Measurements from ENCODE around the gene KYNU.
"Not testable (repeated sequence)": the region's sequence is repeated elsewhere in the genome, so short reads cannot be mapped to it uniquely, and the experiment has no call there.

KYNU gene

DNA sequence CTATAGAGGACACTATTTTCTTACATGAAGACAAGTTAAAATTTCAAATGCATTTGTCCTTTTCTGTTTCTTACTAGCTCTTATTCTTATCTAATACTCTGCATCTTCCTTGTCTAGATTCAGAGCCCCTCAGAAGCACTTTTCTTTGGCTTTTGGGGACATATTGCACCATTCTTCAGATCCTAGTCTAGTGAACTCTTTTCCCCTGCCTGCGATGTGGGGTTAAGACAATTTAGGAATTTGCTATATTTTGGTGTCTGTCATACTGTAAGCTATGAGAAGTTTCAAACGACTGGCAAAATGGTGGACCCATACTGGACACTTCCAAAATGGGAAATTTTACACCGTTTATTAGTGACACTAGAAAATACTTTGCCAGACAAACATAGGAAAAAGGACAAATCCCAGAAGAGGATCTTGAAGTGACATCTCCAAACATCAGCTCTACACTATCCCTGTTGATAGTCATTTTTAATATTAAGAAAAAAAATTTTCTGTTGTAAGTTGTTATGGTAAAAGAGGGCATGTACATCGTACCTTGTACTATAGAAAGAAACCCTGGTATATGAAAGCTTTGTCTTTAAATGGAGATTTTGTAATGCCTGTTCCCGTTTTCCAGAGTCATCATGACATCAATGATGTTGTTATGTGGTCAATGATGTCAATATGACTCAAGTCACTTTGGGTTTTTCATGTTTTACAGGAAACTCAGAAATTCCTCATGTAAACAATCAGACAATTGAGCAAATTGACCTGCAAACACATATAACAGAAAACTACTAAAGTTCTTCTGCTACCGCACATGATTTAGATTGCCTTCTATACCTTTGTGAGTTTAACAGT is 4.4 kb upstream of the KYNU start:
- DNase-seq: no peak

DNA sequence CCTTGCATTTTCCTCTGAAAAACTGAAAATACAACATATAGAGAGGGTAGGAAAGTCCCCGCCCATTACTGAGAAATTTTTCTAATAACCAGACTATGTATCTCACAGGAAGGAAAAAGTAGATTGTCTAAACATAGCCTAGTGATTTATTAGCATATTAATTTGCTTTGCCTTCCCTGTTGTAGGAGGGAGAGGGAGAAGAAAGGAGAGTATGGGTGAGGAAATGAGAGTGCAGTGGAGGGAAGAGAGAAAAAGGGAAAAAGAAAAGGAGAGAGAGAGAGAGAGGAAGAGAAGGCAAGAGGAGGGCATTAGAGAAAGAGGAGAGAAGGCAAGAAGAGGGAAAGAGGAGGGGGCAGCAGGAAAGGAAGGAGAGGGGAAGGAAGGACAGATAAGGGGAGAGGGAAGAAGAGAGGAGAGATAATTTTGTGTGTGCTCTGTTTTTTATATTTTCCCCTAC is 3.6 kb upstream of the KYNU start:
- DNase-seq: no peak

DNA sequence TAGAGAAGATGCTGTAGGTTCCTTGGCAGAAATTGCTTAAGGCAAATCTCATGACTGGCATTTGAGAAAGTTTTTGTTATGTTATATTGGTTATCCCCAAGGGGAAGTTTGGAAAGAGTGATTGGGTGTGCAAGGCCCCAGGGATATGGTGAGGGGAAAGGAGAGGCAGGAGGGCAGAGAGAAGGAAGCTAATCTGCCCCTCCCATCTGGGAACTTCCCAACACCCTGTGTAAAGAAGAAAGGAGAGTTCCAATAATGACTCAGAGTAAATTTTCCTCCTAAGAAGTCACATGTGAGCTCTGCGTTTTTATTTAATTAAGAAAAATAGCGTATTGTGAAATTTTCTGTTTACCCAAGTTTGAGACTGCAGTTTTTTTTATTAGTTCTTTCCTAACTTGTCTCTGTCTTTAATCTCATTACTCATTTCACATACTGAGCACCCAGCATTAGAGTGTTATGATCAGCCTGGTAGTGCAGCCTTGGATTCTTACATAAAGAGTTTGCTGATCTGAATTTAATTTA is 3.1 kb upstream of the KYNU start:
- no peak for DNase-seq

DNA sequence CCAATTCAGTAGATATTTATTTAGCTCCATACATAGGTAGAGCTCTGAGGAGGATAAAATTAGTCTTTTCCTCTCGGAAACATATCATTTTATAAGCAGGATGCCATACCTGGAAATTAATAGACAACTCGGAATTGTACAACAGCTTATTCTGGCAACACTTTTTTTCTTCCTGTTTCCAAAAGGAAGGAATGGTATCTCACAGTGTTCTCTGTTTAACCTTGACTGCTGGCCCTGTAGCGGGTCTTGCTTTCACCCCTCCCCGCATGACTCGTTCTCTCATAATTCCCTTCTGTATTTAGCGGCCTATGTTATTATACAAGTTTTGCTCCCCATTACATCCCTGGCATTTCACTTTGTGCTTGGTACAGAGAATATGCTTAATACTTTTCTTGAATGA is 2.5 kb upstream of the KYNU start:
- DNase-seq: no peak

DNA sequence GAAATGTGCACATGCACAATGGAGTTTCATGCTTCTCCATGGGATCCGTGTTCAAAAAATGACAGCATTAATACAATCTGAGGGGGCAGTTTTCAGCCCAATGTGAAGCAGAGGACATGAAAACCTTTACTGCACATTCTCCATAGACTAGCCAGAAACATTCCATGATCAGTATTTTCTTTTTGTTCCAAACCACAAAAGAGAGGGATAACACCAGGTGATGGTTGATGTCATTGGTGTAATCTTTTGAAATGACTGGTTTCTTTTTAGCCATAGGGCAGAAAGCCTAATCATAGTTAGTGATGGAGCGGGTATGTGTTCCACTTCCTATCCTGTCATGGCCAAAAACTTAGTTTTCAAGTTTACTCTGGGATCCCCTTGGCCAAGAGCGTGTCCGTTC is 1.8 kb upstream of the KYNU start:
- no peak for DNase-seq

DNA sequence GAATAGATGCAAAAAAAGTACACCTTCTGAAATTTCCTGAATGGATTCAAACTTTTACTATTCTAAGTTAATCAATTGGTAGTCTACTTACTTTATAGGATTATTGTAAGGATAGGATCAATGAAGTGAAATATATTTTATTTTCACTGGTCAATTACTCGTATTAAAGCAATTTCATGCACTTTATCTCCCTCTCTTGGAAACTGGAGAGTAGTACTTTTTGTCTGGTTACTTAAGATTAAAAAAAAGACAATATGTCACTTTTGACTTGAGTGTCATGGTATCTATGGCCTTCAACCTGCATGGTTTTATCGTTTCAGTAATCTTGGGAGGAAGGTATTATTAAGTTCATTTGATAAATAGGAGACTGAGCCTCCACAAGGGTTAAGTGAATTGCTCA is 1.0 kb upstream of the KYNU start:
- DNase-seq: no peak

DNA sequence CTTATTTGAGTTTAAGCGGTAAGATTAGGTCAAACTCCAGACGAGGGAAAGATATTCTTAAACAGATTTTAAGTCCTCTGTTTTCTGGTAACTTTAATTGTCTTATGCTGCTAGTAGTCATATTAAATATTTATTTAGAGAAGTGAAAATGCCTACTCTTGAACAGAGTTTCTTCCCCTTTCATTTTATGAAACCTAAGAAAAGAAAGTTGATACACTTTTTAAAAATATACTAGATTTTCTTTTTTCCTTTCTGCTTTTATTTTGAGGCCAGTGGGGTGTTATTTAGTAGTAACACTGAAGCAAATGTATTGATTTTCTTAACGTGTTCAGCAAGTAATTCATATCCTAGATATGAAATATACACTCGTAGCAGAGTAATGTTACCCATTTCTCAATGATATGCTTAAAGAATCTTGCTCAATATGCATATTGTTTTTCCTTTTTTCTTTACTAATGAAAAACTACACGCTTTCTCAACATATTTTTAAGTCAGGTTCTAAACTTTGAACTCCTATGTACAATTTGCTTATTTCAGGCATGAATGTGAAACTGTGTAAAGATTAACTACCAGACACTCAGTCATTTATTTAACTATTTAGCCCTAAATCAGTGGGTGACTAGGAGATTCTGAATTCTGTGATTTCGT is 691 bp downstream of the KYNU start:
- no peak for DNase-seq

DNA sequence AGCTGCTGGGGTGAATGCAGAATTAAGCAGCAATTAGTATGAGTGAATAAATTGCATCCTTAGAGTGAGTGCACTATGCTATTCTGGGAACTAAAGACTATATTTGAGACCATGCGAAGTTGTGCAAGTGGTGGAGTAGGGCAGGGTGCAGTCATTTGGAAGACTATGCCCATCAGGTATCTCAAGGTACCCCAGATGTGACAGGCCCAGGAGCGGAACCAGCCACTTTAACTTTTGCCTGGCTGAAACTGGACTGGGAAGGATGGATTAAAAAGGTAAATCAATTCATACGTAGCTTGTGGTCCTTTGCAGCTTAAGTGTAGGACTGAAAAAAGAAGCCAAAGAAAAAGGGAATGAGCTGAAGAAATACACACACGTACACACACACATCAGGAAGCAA is 1.7 kb downstream of the KYNU start:
- no peak for DNase-seq

DNA sequence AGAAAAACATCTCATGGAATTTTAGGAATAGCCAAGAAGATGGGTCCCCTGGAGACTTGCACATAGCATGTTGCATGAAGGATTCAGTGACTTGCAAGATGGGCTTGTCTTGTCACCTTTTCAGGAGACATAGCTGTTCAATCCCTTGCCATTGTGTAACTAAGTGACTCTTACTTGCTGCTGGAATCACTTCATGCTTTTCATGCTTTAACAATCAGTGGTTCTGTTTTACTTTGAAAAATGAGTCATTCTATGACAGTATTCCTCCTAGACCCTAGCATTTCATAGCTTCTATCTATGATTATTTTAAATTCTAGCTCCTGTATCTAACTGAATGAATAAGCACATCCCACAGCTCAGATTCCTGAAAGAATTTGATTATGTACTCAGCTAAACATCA is 2.8 kb downstream of the KYNU start:
- DNase-seq: no peak

DNA sequence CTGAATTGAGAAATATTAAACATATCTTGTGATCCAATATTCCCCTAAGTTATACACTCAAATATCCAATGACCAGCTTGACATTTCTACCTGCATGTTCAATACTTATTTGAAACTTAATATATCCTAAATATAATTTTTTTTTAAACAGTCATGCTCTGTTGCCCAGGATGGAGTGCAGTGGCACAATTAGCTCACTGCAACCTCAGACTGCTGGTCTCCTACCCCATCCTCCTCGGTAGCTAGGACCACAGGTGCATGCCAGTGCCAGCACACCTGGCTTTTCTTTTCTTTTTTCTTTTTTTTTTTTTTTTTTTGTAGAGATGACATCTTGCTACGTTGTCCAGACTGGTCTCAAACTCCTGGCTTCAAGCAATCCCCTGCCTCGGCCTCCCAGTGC is 4.2 kb downstream of the KYNU start:
- no peak for DNase-seq

DNA sequence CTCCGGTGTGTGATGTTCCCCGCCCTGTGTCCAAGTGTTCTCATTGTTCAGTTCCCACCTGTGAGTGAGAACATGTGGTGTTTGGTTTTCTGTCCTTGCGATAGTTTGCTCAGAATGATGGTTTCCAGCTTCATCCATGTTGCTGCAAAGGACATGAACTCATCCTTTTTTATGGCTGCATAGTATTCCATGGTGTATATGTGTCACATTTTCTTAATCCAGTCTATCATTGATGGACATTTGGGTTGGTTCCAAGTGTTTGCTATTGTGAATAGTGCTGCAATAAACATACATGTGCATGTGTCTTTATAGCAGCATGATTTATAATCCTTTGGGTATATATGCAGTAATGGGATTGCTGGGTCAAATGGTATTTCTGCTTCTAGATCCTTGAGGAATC is 5.0 kb downstream of the KYNU start:
- not testable (repeated sequence) for DNase-seq

DNA sequence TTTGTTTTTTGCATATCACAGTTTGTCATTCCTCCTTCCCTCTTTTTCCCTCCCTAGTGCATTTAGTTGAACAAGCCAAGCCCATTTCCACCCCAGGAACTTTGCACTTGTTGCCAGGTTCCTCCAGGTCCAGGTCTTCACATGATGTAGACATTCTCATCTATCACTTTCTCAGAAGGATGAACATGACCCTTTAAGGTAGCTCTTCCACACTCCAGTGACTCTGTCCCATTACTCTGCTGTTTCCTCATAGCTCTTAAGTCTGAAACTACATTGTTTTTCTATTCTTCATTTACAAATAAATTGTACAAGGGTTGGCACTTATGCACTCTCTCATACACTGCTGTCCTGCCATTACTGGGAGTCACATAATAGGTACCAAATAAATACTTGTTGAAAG is 6.1 kb downstream of the KYNU start:
- no peak for DNase-seq

DNA sequence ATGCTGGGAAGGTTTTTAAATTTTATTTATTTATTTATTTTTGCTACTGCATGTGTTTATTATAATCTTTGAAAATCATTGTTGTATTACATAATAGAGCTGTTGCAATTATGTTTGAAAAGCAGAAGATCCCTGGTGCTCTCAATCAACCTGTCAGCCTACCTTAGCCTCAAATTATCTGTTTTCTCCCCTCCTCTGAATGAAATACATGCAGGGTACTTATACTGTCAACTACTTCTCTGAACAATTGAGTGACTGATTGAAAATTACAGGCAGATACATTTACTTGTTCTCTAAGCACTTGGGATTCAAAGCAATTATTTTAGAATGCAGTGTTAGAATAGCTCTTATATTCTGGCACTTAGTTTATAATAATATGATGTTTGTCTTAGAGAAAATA is 8.1 kb downstream of the KYNU start:
- DNase-seq: no peak

DNA sequence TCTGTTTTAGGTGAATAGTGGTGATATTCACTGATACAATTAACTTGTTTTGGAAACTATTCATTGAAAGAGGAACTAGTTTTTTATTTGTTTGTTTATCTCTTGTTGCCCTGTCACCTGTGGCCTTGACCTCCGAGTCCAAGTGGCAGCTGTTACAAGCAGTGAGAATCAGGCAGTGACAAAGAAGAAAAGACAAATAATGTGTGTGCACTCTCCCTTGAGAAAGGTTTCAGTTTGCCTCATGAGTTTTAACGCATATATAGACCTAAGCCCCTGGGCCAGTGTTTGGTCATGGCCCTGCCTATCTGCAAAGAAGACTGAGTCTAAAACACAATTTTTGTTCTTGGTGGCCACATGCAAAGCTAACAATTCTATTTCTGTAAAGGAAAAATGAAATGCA is 15.3 kb downstream of the KYNU start:
- no peak for DNase-seq

DNA sequence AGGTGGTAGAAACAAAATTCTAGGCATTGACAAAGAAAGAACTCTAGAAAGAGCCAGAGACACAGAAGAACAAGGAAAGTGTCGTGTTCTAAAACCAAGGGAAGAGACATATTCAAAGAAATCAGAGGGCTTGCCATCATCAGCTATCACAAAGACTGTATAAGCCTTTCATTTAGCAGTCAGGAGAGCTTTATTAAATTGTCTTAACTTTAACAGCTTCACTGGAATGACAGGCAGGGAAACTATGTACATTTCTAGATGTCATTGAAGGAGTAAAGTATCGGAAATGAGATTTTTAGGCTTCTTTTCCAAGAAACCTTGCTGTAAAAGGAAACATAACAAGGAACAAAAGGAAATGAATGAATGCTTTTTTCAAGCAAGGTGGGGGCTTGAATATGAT is 15.8 kb downstream of the KYNU start:
- DNase-seq: no peak

DNA sequence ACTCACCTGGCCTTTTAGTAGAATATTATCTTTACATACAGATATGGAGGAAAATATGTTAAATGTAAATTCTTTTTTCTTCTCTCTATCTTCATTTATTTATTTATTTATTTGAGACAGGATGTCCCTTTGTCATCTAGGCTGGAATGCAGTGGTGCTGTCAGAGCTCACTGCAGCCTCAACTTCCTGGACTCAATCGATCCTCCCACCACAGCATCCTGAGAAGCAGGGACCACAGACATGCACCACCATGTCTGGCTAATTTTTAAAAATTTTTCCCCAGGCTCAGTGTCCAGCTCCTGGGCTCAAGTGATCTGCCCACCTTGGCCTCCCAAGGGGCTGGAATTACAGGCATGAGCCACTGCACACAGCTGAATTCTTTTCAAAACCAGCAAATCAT is 20.3 kb downstream of the KYNU start:
- DNase-seq: no peak

DNA sequence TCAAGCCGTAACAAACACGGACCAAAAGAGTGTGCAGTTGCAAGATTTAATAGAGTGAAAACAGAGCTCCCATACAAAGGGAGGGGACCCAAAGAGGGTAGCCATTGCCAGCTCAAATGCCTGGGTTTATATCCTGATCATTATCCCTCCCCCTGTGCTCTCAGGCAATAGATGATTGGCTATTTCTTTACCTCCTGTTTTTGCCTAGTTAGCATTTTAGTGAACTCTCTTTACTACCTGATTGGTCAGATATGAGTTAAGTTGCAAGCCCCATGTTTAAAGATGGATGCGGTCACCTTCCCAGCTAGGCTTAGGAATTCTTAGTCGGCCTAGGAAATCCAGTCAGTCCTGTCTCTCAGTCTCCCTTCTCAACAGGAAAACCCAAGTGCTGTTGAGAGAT is 22.9 kb downstream of the KYNU start:
- DNase-seq: not testable (repeated sequence)

DNA sequence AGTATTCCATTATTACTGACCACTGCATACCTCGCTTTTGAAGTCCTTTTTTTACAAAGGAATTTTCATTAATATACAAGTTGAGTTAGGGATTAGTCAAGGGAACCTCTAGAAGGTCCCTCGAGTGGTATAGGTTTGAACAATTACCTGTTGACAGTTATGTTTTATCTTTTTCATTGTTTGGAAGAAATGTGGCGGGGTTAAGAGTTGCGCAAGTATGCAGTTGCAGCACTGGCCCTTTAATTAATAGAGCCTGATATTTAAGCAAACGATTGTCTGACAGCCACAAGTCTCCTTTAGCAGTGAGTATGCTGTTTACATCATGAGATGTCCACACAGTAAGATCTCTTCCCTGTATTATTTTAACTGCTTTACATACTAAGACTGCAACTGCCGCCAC is 24.3 kb downstream of the KYNU start:
- no peak for DNase-seq

DNA sequence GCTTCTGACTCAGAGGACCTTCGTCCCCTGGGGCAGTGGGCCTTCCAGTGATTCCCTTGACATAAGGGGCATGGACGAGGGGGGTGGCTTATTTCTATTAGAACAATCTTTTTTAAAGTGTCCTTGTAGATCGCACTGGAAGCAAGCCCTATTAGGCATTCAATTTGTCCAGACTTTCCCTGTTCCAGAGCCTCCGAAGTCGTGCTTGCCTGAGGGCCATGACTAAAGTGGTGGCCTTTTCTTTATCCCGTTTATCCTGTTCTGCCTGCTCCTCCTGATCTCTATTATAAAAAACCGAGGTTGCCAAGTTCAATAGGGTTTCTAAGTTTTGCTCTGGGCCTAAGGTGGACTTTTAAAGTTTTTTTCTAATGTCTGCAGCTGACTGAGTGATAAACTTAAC is 26.3 kb downstream of the KYNU start:
- DNase-seq: not testable (repeated sequence)

DNA sequence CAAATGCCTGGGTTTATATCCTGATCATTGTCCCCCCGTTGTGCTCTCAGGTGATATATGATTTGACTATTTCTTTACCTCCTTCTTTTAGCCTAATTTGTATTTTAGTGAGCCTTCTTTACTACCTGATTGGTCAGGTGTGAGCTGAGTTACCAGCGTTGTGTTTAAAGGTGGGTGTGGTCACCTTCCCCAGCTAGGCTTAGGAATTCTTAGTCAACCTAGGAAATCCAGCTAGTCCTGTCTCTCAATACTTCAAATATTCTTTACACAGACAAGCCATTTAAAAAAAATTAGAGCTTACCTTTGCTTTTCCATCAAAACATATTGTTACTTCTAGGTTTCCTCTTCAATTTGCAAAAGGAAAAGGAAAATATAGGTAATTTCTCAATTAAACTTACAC is 30.2 kb downstream of the KYNU start:
- DNase-seq: no peak

DNA sequence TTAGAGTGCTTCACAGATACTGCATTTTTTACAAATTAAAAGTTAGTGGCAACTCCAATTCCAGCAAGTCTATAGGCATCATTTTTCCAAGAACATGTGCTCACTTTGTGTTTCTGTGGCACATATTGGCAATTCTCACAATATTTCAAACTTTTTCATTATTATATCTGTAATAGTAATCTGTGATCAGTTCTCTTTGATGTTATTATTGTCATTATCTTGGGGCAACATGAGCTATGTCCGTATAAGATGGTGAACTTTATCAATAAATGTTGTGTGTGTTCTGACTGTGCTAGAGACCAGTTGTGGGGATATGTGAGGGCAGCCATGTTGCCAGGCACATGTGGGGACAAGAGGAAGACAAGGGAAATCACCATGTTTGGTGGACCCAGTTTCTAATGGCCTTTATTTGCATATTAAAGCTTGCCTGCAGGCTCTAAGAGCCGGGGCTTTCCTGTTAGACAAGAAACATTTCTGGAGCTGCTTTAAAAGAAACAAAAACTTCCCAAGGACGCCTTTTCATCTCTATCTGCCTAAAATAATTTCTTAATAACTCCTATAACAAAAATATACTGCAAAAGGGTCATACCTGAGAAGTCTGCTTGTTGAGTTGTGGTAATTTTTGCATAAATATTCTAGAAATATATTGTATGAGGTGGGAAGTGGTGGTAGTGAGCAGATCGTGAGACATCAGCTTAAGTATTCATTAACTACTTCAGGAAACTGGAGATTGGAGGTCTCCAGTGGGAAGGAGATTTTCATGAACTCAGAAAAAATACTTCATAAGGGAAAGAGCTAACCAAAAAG is 37.2 kb downstream of the KYNU start:
- DNase-seq: no peak

DNA sequence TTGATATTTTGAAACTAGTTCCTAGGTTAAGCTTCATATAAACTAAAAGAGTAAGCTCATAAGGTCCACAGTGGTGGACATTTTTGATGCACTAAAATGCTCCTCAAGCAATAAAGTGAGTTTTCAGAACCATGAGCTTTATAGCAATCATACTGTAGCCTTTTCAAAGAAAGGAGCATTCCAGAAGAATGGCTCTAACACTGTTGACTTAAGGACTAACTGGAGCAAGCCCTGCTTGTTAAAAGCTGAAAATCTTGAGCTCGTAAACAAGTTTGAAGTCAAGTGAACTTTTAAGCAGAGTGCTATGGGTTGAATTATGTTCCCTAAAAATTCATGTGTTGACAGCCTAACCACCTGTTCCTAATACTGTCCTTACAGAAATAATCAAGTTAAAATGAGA is 38.0 kb downstream of the KYNU start:
- no peak for DNase-seq

DNA sequence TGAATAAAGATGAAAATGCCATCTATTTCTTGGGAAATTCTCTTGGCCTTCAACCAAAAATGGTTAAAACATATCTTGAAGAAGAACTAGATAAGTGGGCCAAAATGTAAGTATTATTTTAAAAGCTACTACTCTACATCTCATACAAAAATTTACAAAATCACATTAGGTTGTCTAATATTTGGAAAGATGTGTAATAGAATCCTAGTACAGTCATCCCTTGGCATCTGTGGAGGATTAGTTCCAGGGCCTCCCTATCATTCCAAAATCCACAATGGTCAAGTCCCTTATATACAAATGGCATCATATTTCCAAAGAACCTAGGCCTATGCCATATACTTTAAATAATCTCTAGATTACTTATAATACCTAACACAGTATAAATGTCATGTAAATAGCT is 41.2 kb downstream of the KYNU start:
- DNase-seq: no peak

DNA sequence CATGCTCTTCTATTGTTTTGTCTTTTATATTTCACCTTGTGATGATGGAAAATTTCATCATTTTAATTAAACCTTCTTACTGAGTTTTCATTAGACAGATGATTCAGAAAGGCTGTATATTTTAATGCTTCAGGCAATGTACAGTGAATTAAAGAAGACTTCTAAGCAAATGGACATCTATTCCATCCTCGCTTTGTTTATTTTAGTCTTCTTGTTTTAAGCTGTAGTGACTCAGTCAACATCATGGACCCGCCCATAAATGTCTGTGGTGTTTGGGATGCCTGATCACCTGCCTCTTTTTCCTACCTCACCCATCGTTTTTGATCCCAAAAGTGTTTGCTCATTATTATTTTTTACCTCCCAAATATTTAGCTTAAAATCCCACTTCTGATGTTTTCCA is 43.1 kb downstream of the KYNU start:
- DNase-seq: no peak

Data from activated effector memory CD4-positive, alpha-beta T cell treated with anti-CD3 and anti-CD28 coated beads, Interleukin-2, amount 50 U/mL, for 16 hours (primary cell).